B cell (primary cell): ENCODE results near the gene ENTPD1. TPM values are rescaled to one million over a fixed set of nuclear protein-coding genes. Genes with fewer than 3 reads are reported as not detected.
"Not testable (repeated sequence)": the region's sequence is repeated elsewhere in the genome, so short reads cannot be mapped to it uniquely, and the experiment has no call there.

Source experiments
- ATAC-seq: fragments of 200-7000 bp; cut with Tn5 transposase; one replicate; pipeline ENCODE4 v1.10.0; 2021; ENCODE audit warnings: low read depth, mild to moderate bottlenecking, moderate number of reproducible peaks, moderate library complexity
- CTCF ChIA-PET: fragments of 350-600 bp; sonication (Branson Sonifier 250); formaldehyde crosslinking; loops from one replicate; lab custom pipeline; 2021; ENCODE audit warnings: antibody characterized with exemption, inconsistent platforms; lab: Charles Lee
- POLR2A ChIA-PET: fragments of 350-600 bp; sonication (Branson Sonifier 250); formaldehyde crosslinking; loops from one replicate; lab custom pipeline; 2021; ENCODE audit warnings: antibody characterized with exemption; lab: Charles Lee
- DNase-seq: peaks from one replicate; pipeline ENCODE4 v3.0.0; 2013
- H2AFZ ChIP-seq: 2 replicates; pipeline ENCODE4 v1.6.1; 2012; ENCODE audit warnings: mild to moderate bottlenecking, low read depth, low read length; ENCODE audit not compliant: insufficient read depth, poor library complexity, severe bottlenecking
- H3K27ac ChIP-seq, 2 donors: 1 replicate in 1 of 2; 2 replicates in 1 of 2; pipeline ENCODE4 v1.5.1; 2012 to 2013; ENCODE audit warnings: low read length in 2 of 2, mild to moderate bottlenecking in 2 of 2, moderate library complexity in 1 of 2
- H3K27me3 ChIP-seq, 4 experiments: fragments of 200-600 bp in 1 of 4; sonication (generic) in 1 of 4; replicated peaks in 1 of 4; 1 replicate in 2 of 4; 2 replicates in 2 of 4; pipeline versions ENCODE4 v1.6.1 to v1.7.0; 2013 to 2016; ENCODE audit warnings: low read length in 3 of 4, mild to moderate bottlenecking in 2 of 4, mixed read lengths in 1 of 4, moderate library complexity in 1 of 4; ENCODE audit not compliant: insufficient read depth in 4 of 4, control insufficient read depth in 3 of 4; ENCODE audit errors: control extremely low read depth in 1 of 4
- H3K36me3 ChIP-seq, 2 experiments: replicated peaks in 1 of 2; 1 replicate in 1 of 2; 2 replicates in 1 of 2; pipeline versions ENCODE4 v1.6.1 to v1.7.1; 2013; ENCODE audit warnings: low read length in 1 of 2; ENCODE audit not compliant: insufficient read depth in 2 of 2, control insufficient read depth in 1 of 2; ENCODE audit errors: control extremely low read depth in 1 of 2, extremely low read depth in 1 of 2
- H3K4me1 ChIP-seq, 2 donors: fragments of 200-600 bp in 1 of 2; sonication (generic) in 1 of 2; 1 replicate in 1 of 2; 2 replicates in 1 of 2; pipeline versions ENCODE4 v1.5.1 to v1.6.1; 2013 to 2017; ENCODE audit warnings: low read length in 2 of 2; ENCODE audit not compliant: control insufficient read depth in 2 of 2, insufficient read depth in 2 of 2
- H3K4me2 ChIP-seq: replicated peaks from 2 replicates; pipeline ENCODE3; 2012; ENCODE audit warnings: mild to moderate bottlenecking, low read depth, low read length; ENCODE audit not compliant: poor library complexity, severe bottlenecking
- H3K4me3 ChIP-seq, 5 experiments: fragments of 200-600 bp in 1 of 5; sonication (generic) in 1 of 5; 1 replicate in 3 of 5; 2 replicates in 2 of 5; pipeline versions ENCODE4 v1.5.1 to v1.7.0; 2011 to 2016; ENCODE audit warnings: low read length in 4 of 5, mild to moderate bottlenecking in 4 of 5, low read depth in 2 of 5, control low read depth in 1 of 5, moderate library complexity in 1 of 5; ENCODE audit not compliant: insufficient read depth in 1 of 5; ENCODE audit errors: control extremely low read depth in 1 of 5, extremely low read depth in 1 of 5
- H3K79me2 ChIP-seq: fragments of 200-600 bp; sonication (generic); one replicate; pipeline ENCODE4 v1.6.0; 2016; ENCODE audit warnings: low read length; ENCODE audit not compliant: control insufficient read depth, insufficient read depth
- H3K9ac ChIP-seq: fragments of 200-600 bp; sonication (generic); 2 replicates; pipeline ENCODE4 v1.6.1; 2017; ENCODE audit warnings: mild to moderate bottlenecking, low read length, moderate library complexity
- H3K9me3 ChIP-seq, 3 donors: one replicate each; pipeline versions ENCODE4 v1.6.1 to v1.7.1; 2013; ENCODE audit warnings: low read length in 2 of 3; ENCODE audit not compliant: control insufficient read depth in 2 of 3, insufficient read depth in 1 of 3; ENCODE audit errors: control extremely low read depth in 1 of 3
- H4K20me1 ChIP-seq: 2 replicates; pipeline ENCODE4 v1.6.0; 2012; ENCODE audit warnings: mild to moderate bottlenecking, low read length; ENCODE audit not compliant: insufficient read depth, control insufficient read depth, poor library complexity, severe bottlenecking
- H3K27ac Mint-ChIP-seq: one replicate; pipeline ENCODE4 v1.8.0; 2021; ENCODE audit warnings: mixed read lengths
- H3K27me3 Mint-ChIP-seq: one replicate; pipeline ENCODE4 v1.8.0; 2021; ENCODE audit warnings: mixed read lengths
- H3K4me1 Mint-ChIP-seq: one replicate; pipeline ENCODE4 v1.8.0; 2021; ENCODE audit warnings: mixed read lengths
- H3K4me3 Mint-ChIP-seq: one replicate; pipeline ENCODE4 v1.8.0; 2021; ENCODE audit warnings: mixed read lengths
- H3K9me3 Mint-ChIP-seq: one replicate; pipeline ENCODE4 v1.8.0; 2022; ENCODE audit warnings: mixed read lengths; ENCODE audit not compliant: insufficient read depth
- CTCF ChIP-seq: fragments of 200-600 bp; IDR thresholded peaks from one replicate; pipeline ENCODE4 v1.8.0; 2022; ENCODE audit warnings: antibody characterized with exemption, mild to moderate bottlenecking
- EZH2 ChIP-seq: IDR thresholded peaks from 2 replicates; pipeline ENCODE4 v1.6.1; 2012; ENCODE audit warnings: borderline replicate concordance, low read depth, mild to moderate bottlenecking, moderate library complexity, low read length; ENCODE audit not compliant: insufficient read depth, poor library complexity, severe bottlenecking
- WGBS: methylation state at CpG from one replicate; pipeline ENCODE4 v1.1.5; 2013; ENCODE audit warnings: missing lambda C conversion rate; ENCODE audit not compliant: insufficient coverage; 5-methylcytosine and 5-hydroxymethylcytosine counted together
- intact Hi-C: fragments of 100-400 bp; cut with micrococcal nuclease; formaldehyde crosslinking; loops from one replicate; pipeline ENCODE4 v1.10.0; 2022
- polyA plus RNA-seq: library from polyadenylated mRNA; depleted of rRNA; stranded (reverse); fragments of >200 nt; gene quantifications from 2 replicates; pipeline ENCODE4 v1.2.3, GENCODE V29; 2012
- total RNA-seq, 2 donors: library from RNA; stranded (reverse); fragments of 120-200 nt in 1 of 2; gene quantifications; 1 replicate in 1 of 2; 2 replicates in 1 of 2; pipeline versions ENCODE4 v1.2.3 to v1.2.4, GENCODE V29; 2013 to 2022

The ENTPD1 gene
- total and polyA plus RNA-seq, 2 donors (not counting 1 experiment from before 2014, with no cell fraction given): 25.9 to 96.3 TPM

DNA sequence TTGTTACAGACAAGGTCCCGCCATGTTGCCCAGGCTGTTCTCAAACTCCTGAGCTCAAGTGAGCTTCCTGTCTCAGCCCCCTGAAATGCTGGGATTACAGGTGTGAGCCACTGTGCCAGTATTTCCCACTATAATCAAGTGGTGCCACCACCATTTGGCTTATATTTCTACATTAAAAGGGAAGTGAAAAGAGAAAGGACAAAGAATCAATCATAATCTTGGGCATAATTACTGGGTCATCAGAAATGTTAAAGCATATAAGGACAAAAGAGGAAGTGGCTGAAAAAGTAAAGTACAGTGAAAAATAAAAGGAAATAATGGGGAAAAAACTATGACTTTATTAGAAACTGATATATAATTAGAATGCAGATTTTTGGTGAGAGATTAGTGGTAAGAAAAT is 25.7 kb upstream of the ENTPD1 start:
- Histone ChIP-seq H2AFZ (no peak overlapping the region), H3K4me2 (peak overlapping the region; percentile 27), H3K79me2 (peaks cover 3% of the 10 kb centered on the region), H3K27ac (peak overlapping the region in 1 of 2 donors; percentile 59), H3K4me3 (no peak overlapping the region), H3K9ac (no peak overlapping the region), H3K27me3 (no peaks in the 10 kb centered on the region), H4K20me1 (no peaks in the 10 kb centered on the region), H3K9me3 (peaks cover 0 to 6% (median 0%) of the 10 kb centered on the region in 3 donors), H3K4me1 (peaks cover 22 to 25% of the 10 kb centered on the region in 2 donors), H3K36me3 (no peaks in the 10 kb centered on the region)
- peak overlapping the region; percentile 17 for H3K4me3 Mint-ChIP-seq
- no peak for TF ChIP-seq EZH2
- TF ChIP-seq CTCF: no peak
- intact Hi-C loops: no loop called here
- DNase-seq (peak; percentile 59), ATAC-seq (peak; percentile 45)
- 63% methylated on average over 1 of the region's 1 CpG for WGBS
- H3K4me1 Mint-ChIP-seq: peaks cover 37% of the 10 kb centered on the region
- CTCF ChIA-PET: interaction anchor here (0.7 to 6.8 kb wide), 14 partner anchors 11 to 134 kb away, joined by 3 to 75 read pairs (median 5); partner anchors contain the start of genes ENTPD1 and TCTN3
- H3K9me3 Mint-ChIP-seq: peaks cover under 1% of the 10 kb centered on the region
- H3K27me3 Mint-ChIP-seq: no peaks in the 10 kb centered on the region
- POLR2A ChIA-PET: interaction anchor here (0.7 to 1.3 kb wide), 2 partner anchors 12 to 86 kb away, joined by 3 read pairs; no protein-coding TSS in a partner anchor
- H3K27ac Mint-ChIP-seq: peak overlapping the region; percentile 57

GRCh38 chr10:95732907-95733306 is 23.1 kb upstream of the ENTPD1 start:
- WGBS: 100% methylated on average over 3 of the region's 6 CpGs

More at GRCh38 chr10:95732907-95733306, 23.1 kb upstream of the ENTPD1 start:
- H3K27ac Mint-ChIP-seq, DNase-seq, H3K27me3 Mint-ChIP-seq, H3K9me3 Mint-ChIP-seq, H3K27ac ChIP-seq, H3K36me3 ChIP-seq, CTCF ChIA-PET, H3K27me3 ChIP-seq, H2AFZ ChIP-seq, H3K9ac ChIP-seq, H3K79me2 ChIP-seq, H3K4me3 ChIP-seq, H3K9me3 ChIP-seq, H3K4me3 Mint-ChIP-seq, H4K20me1 ChIP-seq, intact Hi-C loops, H3K4me2 ChIP-seq, POLR2A ChIA-PET, ATAC-seq: not testable (repeated sequence)
- H3K4me1 Mint-ChIP-seq: peaks cover 41% of the 10 kb centered on the region
- peaks cover 22 to 25% of the 10 kb centered on the region in 2 donors for H3K4me1 ChIP-seq
